Esophagus muscularis mucosa (tissue), 4 donors: ENCODE data around the gene HAUS6.

Source experiments
- CTCF ChIP-seq, 3 experiments: fragments of 200-600 bp in 2 of 3; fragments of 450-650 bp in 1 of 3; sonication (generic) in 2 of 3; IDR thresholded peaks; one replicate each; pipeline ENCODE4 v1.5.1; 2017 to 2019; ENCODE audit warnings: antibody characterized with exemption in 3 of 3, mild to moderate bottlenecking in 2 of 3, moderate library complexity in 1 of 3
- EP300 ChIP-seq: sonication (generic); formaldehyde crosslinking; IDR thresholded peaks from one replicate; pipeline ENCODE4 v1.6.1; 2017; ENCODE audit warnings: antibody characterized with exemption
- POLR2A ChIP-seq: fragments of 450-650 bp; IDR thresholded peaks from one replicate; pipeline ENCODE4 v1.6.1; 2017; ENCODE audit warnings: antibody characterized with exemption, moderate library complexity, mild to moderate bottlenecking, low read depth
- POLR2AphosphoS5 ChIP-seq, 2 donors: sonication (generic); formaldehyde crosslinking; IDR thresholded peaks; one replicate each; pipeline ENCODE4 v1.6.1; 2017; ENCODE audit warnings: antibody characterized with exemption in 2 of 2

GRCh38 chr9:19127871-19128500 lies 25.3 kb upstream of the HAUS6 start:
- TF ChIP-seq CTCF (IDR thresholded peaks at IDR 0.05) (no peak), EP300 (no peak), POLR2AphosphoS5 (IDR thresholded peaks at IDR 0.05) (no peak), POLR2A (no peak)
